Measurements from ENCODE around the gene TLE7. TPM values are rescaled to one million over a fixed set of nuclear protein-coding genes. Genes with fewer than 3 reads are reported as not detected.

TLE7 gene
- total and polyA plus RNA-seq, 3 donors from 2014 or later: 1.7 to 3.0 (median 2.4) TPM

DNA sequence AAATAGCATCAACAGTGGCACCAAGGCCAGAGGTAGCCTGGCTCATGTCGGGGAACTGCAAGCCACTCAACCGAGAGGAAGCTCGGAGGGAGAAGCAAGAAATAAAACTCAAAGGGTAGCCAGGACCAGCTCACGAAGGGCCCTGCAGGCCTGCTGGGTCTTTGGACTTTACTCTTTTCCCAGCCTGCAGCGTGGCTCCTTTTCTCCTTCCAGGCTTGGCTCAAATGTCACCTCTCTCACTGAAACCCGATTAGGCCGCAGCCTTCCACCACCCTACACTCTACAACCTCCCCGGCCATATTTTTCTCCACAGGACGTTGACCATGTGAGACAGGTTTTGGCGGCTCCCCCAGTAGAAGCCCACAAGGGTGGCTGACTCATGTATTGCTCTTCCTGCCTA, 45.3 kb downstream of the TLE7 start:
- TF ChIP-seq, protein P1, sequence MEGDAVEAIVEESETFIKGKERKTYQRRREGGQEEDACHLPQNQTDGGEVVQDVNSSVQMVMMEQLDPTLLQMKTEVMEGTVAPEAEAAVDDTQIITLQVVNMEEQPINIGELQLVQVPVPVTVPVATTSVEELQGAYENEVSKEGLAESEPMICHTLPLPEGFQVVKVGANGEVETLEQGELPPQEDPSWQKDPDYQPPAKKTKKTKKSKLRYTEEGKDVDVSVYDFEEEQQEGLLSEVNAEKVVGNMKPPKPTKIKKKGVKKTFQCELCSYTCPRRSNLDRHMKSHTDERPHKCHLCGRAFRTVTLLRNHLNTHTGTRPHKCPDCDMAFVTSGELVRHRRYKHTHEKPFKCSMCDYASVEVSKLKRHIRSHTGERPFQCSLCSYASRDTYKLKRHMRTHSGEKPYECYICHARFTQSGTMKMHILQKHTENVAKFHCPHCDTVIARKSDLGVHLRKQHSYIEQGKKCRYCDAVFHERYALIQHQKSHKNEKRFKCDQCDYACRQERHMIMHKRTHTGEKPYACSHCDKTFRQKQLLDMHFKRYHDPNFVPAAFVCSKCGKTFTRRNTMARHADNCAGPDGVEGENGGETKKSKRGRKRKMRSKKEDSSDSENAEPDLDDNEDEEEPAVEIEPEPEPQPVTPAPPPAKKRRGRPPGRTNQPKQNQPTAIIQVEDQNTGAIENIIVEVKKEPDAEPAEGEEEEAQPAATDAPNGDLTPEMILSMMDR (IDR thresholded peaks at IDR 0.05): no peak
- no peak for TF ChIP-seq POLR2A (IDR thresholded peaks at IDR 0.05)
- Histone ChIP-seq H3K4me3 (no peak overlapping the region), H3K9me3 (no peaks in the 10 kb centered on the region), H3K4me1 (no peaks in the 10 kb centered on the region), H3K36me3 (ENCODE audit: low read depth, missing control alignments) (no peaks in the 10 kb centered on the region), H3K27me3 (no peaks in the 10 kb centered on the region), H3K27ac (no peak overlapping the region)
- intact Hi-C loops (cut with DNase I; ENCODE audit: low total_unique reads): no loop called here
- DNase-seq: no peak
- 80 to 81% methylated on average over 10 of the region's 10 CpGs for WGBS, 2 donors

DNA sequence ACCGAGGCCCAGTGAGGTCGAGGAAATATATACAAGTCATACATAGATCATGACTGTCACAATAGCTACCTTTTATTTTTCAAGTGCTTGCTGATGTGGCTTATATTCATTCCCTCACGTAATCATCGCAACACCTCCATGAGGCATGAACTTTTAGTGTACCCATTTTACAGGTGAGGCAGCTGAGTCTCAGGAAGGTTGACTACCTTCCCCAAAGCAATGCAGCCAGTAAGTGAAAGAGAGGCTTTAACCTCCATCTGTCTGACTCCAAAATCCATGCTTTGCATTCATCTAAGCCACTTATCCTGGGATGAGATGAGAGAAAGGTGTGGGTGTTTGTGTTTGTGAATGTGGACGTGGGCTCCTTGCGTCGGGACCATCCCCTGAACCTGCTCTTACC, 52.5 kb downstream of the TLE7 start:
- no peak for TF ChIP-seq POLR2A (IDR thresholded peaks at IDR 0.05)
- TF ChIP-seq, protein P1 (IDR thresholded peaks at IDR 0.05): no peak
- intact Hi-C loops (cut with DNase I; ENCODE audit: low total_unique reads): no loop called here

GRCh38 chr16:71387045-71387871, 54.6 kb downstream of the TLE7 start:
- no peak for TF ChIP-seq POLR2A (IDR thresholded peaks at IDR 0.05)
- TF ChIP-seq, protein P1 (IDR thresholded peaks at IDR 0.05): no peak
- WGBS, 2 donors: 35 to 47% methylated on average over 9 of the region's 9 CpGs
- no peak overlapping the region for H3K27ac ChIP-seq

More for the DNA sequence above, 52.5 kb downstream of the TLE7 start:
- H3K27me3 ChIP-seq: no peaks in the 10 kb centered on the region
- H3K4me3 ChIP-seq: no peak overlapping the region
- WGBS, 2 donors: 80 to 82% methylated on average over 5 to 7 of the region's 7 CpGs
- H3K9me3 ChIP-seq: no peaks in the 10 kb centered on the region
- DNase-seq: no peak
- no peaks in the 10 kb centered on the region for H3K36me3 ChIP-seq (ENCODE audit: low read depth, missing control alignments)
- H3K27ac ChIP-seq: no peak overlapping the region
- H3K4me1 ChIP-seq: no peaks in the 10 kb centered on the region

GRCh38 chr16:71384073-71384724, 57.7 kb downstream of the TLE7 start:
- no peaks in the 10 kb centered on the region for H3K36me3 ChIP-seq (ENCODE audit: low read depth, missing control alignments)
- H3K27me3 ChIP-seq: no peaks in the 10 kb centered on the region
- DNase-seq: no peak
- intact Hi-C loops (cut with DNase I; ENCODE audit: low total_unique reads): no loop called here
- TF ChIP-seq, protein P1 (IDR thresholded peaks at IDR 0.05): no peak
- no peak for TF ChIP-seq POLR2A (IDR thresholded peaks at IDR 0.05)
- no peak overlapping the region for H3K27ac ChIP-seq
- H3K4me3 ChIP-seq: no peak overlapping the region
- WGBS, 2 donors: 56 to 68% methylated on average over 8 to 10 of the region's 10 CpGs
- H3K9me3 ChIP-seq: no peaks in the 10 kb centered on the region
- no peaks in the 10 kb centered on the region for H3K4me1 ChIP-seq

More at GRCh38 chr16:71387045-71387871, 54.6 kb downstream of the TLE7 start:
- DNase-seq: no peak
- Histone ChIP-seq H3K4me1 (no peaks in the 10 kb centered on the region), H3K27me3 (no peaks in the 10 kb centered on the region), H3K36me3 (ENCODE audit: low read depth, missing control alignments) (no peaks in the 10 kb centered on the region), H3K9me3 (no peaks in the 10 kb centered on the region), H3K4me3 (no peak overlapping the region)
- intact Hi-C loops (cut with DNase I; ENCODE audit: low total_unique reads): no loop called here
